Renal cortical epithelial cell (primary cell): ENCODE results near the gene ZKSCAN3. TPM values are rescaled to one million over a fixed set of nuclear protein-coding genes. Genes with fewer than 3 reads are reported as not detected.

Experiments used
- total RNA-seq: library from RNA; depleted of rRNA; stranded (reverse); fragments of >200 nt; gene quantifications from 2 replicates; pipeline ENCODE4 v1.2.3, GENCODE V29; 2014

The ZKSCAN3 gene
- total RNA-seq, 1 donor from 2014 or later = 11.3 TPM

Other genes with a start within 250 kb of the ZKSCAN3 start
- 8.0 and 8.7 TPM in 2 replicates for gene ZSCAN16, start 225.3 kb upstream of the ZKSCAN3 start, total RNA-seq
- 7.6 and 33.1 TPM in 2 replicates for gene ZKSCAN8, start 208.1 kb upstream of the ZKSCAN3 start, total RNA-seq
- gene ZSCAN9, start 124.7 kb upstream of the ZKSCAN3 start, total RNA-seq = 16.3 and 23.7 TPM in 2 replicates
- gene ZKSCAN4, start 97.7 kb upstream of the ZKSCAN3 start, total RNA-seq = 6.1 and 8.1 TPM in 2 replicates
- 0.15 and 0.17 TPM in 2 replicates for gene NKAPL, start 90.7 kb upstream of the ZKSCAN3 start, total RNA-seq
- gene ZSCAN26, start 82.8 kb upstream of the ZKSCAN3 start, total RNA-seq = 10.1 and 27.0 TPM in 2 replicates
- 5.7 and 7.6 TPM in 2 replicates for gene PGBD1, start 68.4 kb upstream of the ZKSCAN3 start, total RNA-seq
- gene ZSCAN31, start 13.8 kb upstream of the ZKSCAN3 start, total RNA-seq = 3.3 and 10.8 TPM in 2 replicates
- gene ZSCAN12, start 49.8 kb downstream of the ZKSCAN3 start, total RNA-seq = 5.9 and 12.8 TPM in 2 replicates
- gene ZSCAN23, start 93.5 kb downstream of the ZKSCAN3 start, total RNA-seq = 1.9 and 10.0 TPM in 2 replicates
- gene GPX6, start 165.8 kb downstream of the ZKSCAN3 start, total RNA-seq = not detected in 2 replicates
- not detected in 2 replicates for gene GPX5, start 175.9 kb downstream of the ZKSCAN3 start, total RNA-seq